ENCODE data around the gene TMEM229A.
"Not testable (repeated sequence)": the region's sequence is repeated elsewhere in the genome, so short reads cannot be mapped to it uniquely, and the experiment has no call there.

The TMEM229A gene

DNA sequence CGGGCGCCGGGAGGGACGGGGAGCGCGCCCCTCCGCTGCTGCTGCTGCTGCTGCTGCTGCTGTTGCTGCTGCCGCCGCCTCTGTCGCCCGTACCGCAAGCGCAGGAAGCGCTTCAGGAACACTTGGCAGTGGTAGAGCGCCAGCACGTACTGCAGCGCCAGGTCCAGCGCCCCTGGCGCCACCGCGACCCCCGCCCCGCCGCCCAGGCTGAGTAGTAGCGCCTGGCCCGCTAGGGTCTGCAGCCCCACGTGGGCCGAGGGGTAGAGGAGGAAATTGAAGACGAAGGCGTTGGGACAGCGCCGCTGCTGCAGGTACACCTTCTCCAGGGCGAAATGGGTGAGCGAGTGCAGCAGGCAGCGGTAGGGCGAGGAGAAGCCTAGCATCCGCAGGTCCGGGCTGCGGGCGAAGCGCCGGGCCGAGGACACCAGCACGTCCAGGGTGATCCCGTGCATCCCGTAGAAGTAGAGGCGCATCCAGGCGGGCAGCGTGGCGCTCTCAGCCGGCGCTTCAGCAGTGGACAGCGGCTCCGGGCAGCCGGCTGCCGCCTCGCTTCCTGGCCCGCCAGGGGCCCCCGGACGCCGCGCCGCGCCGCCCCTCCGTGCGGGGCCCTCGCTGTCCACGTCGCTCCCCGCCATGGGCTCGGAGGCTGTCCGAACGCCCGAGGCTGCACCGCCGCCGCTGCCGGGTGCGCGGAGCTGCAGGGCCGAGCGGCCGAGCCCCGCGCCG, at the start of gene TMEM229A:
Gene TMEM229A (minus strand): TSS at position 699 of the 726 bp plus-strand sequence. CDS start 64 bp downstream, at position 635.
- no peak for DNase-seq

DNA sequence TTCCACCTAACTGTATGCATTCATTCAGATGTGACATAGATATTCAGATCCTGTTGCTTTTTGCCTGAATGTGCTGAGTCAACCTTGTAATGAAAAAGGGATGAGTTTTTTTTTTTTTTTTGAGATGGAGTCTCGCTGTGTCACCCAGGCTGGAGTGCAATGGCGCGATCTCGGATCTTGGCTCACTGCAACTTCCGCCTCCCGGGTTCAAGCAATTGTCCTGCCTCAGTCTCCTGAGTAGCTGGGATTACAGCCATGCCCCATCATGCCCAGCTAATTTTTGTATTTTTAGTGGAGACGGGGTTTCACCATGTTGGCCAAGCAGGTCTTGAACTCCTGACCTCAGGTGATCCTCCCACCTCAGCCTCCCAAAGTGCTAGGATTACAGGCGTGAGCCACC, 49.4 kb upstream of the TMEM229A start:
- DNase-seq: not testable (repeated sequence)

DNA sequence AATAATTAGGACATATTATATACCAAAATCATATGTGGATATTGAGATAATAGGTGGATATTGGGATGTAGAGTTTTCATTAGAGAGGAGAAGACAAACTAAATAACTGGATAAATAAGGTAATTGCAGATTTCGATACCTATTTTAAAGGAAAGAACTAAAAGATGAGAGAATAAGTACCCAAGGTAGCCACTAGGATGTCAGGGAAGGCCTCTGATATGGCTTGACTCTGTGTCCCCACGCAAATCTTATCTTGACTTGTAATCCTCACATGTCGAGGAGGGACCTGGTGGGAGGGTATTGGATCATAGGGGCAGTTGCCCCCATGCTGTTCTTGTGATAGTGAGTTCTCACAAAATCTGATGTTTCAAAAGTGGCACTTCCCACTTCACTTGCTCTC, 44.7 kb upstream of the TMEM229A start:
- no peak for DNase-seq

DNA sequence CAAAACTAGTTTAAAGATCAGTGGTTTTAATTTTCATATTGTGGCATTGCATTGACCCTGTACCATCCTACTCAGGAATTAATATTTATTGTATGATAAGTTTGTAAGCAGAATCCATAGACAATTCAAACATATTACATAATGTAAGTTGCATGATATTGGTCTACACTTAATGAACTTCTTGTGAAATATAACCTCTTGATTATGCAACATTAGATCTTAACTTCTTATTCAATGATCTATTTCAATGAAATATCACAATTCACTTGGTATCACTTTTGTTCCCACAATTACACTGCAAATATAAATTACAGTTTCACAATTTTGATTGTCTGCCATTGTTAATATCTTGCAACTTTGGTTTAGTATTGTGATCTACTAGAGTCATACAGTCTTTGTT, 44.0 kb upstream of the TMEM229A start:
- no peak for DNase-seq

DNA sequence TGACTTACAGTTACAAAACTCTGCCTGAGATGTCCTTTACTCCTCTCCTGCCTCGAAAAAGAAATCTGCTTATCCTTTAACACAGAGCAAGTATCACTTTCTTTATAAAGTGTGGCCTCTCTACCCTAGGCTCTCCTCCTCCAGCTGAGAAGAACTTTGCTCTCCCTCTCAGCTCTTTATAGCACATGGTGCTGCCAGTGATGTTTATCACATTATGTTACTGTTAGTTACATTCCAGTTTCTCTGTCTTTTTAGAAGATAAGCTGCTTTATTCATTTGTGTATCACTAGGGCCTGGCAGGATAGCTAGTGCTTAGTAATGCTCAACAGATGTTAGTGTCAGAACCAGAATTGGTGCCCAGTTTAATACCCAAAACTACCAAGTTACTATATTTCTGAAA, 41.1 kb upstream of the TMEM229A start:
- no peak for DNase-seq

DNA sequence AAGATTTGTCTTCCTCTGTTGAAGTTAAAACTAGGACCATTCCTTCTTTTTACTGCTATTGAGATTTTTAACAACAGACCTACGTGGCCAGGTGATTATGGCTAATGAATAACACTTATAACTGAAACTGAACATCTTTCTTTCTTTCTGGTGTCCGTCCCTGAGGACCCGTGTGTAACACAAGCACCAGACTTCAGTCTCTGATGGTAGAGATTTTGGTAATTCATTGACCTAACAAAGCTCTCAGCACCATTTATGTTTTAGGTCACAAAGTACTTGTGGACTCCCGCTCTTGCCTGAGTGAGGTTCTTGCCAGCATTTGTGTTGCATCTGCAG, 40.4 kb upstream of the TMEM229A start:
- no peak for DNase-seq

DNA sequence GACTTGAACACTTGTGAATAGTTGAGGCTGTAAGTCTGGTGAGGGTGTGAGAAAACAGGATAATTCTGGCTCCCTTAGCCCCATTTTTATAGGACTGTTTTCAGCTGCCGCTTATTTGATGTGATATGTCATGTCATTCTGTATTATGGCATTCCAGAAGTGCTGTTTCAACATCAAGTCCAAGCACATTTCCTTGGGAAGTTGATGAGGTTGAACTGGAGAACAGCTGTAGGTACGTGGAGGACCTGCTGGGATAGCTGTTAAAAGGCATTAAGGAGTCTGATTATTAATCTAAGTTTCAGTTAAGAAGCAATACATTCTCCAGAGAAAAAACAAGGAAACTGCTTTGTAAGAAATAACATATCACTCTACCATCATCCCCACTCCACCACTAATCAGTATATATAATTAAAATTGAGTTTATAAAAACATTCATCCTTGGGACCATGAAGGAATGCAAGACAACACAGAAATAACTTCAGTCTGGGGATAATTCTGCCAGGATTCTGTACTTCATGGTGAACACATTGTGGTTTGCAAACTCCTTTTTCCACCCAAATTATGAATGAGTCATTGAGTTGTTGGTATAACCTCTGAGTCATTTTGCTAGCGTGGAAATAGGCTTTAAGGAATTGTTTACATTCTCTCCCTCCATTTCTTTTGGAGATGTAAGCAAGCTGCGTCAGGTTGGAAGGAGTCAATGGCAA, 39.9 kb upstream of the TMEM229A start:
- DNase-seq: no peak

DNA sequence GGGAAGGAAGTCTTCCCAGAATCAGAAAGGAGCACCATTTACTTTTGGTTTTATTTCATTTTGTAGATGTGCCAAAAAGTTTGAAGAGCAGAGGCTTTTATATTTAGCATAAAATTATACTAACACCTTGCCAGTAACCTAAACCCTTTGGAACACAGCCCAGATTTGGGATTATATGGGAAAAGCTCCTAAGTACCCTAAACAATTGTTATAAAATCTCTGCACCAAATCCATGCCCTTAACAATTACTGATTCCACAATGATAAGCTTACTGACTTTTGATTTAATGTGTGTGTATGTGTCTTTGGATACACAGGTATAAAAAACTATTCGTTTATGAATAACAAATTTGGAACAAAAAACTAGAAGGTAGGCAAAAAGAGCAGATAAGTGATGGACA, 39.0 kb upstream of the TMEM229A start:
- DNase-seq: no peak

DNA sequence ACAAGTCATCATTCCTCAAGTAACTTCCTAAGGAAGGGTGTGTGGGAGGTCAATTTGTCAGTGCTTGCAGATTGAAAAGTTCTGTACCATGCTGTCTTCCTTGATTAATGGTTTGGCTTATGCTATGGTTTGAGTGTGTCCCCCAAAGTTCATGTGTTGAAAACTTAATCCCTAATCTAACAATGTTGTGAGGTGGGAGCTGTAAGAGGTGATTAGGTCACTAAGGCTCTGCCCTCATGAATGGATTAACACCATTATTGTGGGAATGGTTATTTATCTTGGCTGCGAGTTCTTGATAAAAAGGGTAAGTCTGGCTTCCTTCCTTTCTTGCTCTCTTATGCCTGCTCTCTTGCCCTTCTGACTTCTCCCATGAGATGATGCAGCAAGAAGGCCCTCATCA, 29.3 kb upstream of the TMEM229A start:
- no peak for DNase-seq

DNA sequence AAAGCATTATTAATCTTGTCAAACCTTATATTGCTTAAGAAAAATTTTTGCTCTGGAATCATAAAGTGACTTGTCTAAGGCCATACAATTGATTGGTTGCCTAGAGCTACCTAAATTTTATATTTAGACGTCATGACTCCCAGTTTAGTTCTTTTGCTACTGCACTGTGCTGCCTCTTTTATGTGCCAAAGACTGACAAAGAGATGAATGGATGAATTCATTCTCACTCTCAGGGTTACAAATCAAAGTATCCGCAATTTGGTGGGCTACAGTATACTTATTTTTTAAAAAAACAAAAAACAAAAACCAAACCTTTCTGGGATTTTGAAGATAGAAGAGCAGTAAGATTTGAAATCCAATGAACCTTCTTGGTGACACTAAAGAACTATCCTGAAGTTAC, 27.7 kb upstream of the TMEM229A start:
- no peak for DNase-seq

DNA sequence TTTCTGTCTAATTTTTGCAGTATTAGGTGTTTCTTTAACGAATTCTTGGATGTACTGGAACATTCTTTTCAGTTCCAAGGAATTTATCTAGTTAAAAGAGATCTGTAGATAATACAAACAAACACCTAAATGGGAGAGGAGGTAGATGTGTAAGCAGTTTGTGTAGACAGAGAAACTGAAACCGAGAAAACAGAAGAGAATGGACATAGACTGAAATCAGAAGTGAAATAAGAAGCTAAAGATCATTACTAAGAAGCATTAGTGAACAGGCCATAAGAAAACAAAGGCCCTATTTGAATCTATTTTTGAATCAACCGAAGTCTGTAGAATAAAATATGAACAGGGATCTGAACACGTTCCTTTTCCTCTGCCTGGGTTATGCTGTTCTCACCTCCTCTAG, 26.5 kb upstream of the TMEM229A start:
- no peak for DNase-seq

DNA sequence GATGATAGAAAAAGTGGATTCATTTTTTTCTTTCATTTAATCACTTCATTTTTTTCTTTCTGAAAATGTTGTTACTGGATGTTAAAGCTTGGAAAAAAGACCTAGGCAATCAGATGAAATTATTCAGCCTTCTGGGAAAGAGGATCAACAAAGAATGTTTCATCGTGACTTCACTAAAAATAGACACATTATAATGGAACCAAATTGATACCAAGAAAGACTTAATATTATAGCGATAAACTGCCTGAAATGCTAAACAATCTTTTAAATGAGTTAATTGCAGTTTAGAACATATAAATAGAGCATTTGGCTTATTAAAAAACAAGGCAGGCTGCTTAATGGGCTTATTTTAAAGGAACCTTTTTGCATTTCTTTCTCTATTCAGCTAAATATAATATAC, 25.6 kb upstream of the TMEM229A start:
- no peak for DNase-seq

DNA sequence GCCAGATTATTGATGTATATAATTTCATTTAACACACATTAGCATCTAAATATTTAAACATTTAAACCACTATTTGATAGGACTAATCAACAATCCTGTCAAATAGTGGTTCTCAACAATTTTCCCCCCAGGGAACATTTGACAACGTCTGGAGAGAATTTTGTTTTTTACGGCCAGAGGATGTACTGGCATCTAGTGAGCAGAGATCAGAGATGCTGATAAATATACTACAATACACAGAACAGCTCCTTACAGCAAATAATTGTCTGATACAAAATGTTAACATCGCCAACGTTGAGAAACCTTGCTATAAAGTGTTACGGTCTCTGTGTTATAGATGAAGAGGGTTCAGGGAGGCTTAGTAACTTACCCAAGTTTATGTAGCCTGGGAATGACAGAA, 25.0 kb upstream of the TMEM229A start:
- DNase-seq: no peak

DNA sequence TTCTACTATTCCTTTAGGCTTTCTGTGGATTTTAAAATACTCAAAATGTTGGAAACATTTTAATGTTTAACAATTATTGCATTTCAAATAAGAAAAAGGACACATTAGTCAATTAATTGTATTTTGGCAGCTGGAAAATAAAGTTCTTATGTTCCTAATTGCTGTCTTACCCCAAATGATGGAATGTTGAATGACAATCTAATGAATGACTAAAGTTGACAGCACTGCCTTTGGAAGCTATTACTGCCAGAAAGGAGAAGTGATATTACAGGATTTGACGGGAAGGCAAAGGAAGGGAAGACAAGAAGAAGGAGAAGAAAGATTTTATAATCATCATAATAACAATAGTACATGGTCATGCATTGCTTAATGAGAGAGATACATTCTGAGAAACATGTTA, 23.4 kb upstream of the TMEM229A start:
- DNase-seq: no peak

DNA sequence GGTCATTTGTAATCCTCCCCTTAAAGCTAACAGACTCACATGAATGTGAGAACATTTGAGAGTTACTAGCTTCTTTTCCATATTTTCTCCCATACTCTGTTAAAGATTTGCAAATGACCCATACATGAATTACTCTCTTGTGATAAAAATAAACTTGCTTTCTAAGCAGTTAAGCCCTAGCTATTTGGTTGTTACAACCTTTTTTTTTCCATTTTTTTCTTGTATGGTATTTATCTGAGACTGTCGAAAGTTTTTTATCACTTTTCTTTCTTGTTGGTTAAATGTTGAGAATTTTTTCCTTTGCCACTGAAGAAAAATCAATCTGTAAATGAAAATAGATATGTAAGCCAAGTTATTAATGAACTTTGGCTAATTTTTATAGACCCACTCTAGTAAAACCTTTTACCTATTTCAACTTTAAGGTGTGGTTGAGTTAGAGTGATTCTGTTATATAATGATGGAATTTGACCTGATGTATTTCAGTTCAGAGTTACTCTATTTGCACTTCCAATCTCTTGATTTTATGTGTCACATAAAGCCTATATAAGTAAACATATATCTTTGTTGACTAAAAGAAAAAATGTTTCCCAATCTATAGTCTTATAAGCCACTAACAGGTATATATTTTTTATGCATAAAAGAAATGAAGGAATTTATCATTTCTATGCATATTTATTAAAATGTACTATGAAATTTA, 19.0 kb upstream of the TMEM229A start:
- DNase-seq: no peak

DNA sequence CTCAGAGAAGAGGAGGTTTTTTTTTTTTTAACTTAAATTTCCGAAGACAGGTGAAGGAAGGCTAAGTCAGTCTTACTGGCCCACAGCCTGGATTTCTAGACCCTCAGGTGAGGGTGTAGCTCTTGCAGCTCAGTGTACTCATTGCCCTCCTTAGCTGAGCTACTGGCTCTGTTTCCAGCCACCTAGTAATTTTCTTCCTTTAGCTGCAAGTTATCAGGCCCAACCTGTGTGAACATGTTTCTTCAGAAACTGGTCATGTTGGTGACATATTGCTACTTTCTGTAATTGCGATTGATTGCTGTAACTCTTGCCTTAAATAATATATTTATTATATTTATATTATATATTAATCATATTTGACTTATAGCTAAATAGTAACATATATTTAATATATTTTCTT, 10.0 kb upstream of the TMEM229A start:
- DNase-seq: no peak

DNA sequence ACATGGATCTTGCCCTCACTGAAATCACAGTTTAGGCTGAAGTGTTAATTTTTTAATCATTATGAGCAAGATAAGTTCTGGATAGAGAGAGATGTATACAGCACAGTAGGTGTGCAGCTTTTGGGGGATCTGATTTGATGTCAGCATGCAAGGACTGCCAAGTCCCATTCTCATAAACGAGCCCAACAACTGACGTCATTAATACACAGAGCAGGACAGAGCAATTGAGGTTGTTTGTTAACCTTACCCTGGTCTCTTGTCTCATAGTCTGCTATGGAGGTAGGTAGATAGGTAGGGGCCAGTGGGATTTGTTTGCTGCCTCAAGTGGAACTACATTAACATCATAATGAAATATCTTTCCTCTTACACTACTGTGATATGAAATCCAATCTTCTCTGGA, 8.6 kb upstream of the TMEM229A start:
- no peak for DNase-seq

DNA sequence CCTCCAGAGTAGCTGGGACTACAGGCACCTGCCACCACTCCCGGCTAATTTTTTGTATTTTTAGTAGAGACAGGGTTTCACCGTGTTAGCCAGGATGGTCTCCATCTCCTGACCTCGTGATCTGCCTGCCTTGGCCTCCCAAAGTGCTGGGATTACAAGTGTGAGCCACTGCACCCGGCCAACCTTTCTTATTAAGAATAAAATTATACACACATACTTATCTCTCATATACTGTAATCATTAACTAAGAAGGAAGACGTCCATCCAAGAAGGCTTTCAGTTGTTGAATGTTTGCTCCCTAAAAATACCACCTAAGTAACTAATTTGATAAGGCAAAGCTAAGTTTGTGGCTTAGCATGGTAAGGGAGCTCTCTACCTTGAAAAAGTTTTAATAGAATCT, 5.0 kb upstream of the TMEM229A start:
- not testable (repeated sequence) for DNase-seq

DNA sequence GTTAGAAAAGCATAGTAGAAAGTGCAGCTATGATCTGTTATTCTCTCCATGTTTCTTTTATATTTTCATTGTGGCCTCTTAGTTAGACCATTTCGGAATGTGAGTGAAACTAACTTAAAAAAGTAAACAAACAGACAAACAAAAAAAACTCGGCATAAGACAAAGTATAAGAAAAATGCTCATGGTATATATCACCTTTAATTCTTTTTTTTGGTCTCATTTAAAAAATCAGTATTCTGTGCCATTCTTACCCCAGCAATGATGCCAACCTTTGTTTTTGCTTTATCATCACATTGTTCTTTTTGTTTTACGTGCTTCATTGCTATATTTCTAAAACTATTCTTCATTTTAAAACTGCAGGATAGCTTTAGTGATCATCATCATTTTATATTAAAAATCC, 2.8 kb upstream of the TMEM229A start:
- no peak for DNase-seq

DNA sequence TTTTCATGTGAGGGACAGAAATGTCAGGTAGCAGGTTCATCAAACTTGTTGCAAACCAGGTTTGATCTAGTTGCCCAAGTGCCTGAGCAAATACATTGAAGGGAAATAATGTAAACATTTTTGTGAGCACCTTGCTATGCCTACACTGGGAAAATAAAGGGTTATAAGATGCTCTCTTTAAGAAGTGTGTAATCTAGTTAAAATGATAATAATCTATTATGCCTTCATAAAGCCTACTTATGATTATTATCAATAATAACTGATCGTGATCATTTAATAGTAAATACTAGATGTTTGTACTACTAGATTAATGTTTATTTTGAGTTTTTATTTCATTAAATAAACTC, 1.9 kb upstream of the TMEM229A start:
- no peak for DNase-seq

DNA sequence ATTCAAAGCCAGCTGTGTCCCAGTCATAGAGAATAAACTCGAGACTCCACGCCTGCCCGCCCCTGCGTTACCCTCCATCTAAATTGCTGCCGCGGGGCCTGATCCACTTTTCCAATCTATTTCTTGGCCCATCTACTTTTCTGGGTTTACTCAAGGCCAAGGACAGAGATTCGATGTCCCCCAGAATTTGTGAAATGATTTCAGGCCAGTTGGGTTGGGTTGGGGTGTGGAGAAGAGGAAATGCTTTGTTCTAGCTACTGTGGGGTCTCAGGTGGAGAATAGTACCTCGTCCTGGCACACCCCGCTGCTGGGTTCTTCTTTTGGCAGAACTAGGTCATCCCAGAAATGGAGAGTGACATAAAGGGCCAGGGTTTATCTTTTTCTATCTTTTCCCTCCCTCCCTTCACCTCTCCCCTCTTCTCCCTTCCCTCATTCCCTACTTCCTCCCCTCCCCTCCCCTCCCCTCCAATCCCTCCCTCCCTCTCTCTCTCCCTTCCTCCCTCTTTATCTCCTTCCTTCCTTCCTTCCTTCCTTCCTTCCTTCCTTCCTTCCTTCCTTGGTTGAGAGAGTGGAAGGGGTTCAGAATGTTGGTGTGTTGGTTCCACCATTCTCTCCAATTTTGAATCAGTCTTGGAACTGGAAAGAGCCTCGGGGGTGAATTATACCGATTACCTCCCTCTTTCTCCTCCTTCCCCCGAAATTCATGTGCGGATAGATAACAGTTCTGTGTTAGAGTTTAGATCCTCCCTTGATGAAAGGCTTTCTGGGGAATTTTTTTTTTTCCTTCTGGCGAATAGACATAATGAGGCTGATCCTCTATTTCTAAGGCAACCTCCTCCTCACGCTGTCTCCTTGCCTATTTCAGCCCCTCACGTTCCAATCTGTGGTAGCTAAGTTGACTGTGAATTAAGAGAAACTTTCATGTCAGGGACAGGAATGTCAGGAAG, 1.2 kb upstream of the TMEM229A start:
- no peak for DNase-seq

DNA sequence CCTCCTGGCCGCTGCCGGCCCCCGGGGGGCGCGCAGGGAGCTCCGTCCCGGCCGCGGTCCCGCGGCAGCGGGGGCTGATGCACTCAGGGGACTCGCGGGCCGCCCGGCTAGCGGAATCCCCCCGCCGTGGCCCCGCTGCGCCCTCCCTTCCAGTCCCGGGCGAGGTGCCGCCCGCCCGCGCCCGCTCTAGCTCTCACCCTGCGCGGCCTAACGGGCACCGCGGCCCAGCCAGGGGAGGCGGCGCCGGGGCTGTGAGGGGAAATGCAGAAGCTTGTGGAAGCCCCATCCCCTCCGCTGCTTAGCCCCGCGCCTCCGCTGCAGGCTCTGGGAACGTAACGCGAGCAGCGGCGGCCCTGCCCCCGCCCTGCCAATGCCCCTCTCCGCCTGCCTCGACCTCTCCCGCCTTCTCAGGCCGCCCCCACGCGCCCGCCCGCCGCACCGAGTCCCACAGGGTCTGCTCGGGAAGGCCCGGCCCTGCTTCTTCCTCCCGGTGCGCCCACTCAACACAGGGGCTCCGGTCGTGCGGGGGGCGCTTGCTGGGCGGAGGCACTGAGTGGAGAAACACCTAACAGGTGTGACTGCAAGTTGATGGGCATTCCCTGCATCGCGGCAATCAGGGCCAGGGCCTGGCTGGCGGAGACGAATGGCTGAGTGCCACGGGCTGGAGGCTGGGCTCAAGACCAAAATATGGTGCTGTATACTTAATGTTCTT, 384 bp upstream of the TMEM229A start:
- no peak for DNase-seq

DNA sequence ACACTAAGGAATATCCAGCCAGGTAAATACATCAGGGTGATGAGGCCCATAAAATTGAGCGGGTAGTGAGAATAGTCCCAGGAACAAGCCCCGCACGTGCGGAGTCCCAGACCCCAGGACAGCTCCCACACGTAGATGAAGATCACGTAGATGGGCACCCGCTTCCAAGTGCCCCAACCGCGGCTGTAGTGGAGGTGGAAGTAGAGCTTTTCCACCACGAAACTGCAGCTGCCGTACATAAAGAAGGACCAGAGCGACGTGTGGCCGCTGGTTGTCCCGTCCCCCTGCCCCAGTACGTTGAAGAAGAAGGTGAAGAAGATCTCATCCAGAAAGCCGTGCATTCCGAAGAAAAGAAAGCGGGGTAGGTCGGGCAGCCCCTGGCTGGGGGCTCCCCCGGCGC, 948 bp downstream of the TMEM229A start:
- no peak for DNase-seq
